Activated T-cell treated with anti-CD3 and anti-CD28 coated beads for 4 hours (primary cell): ENCODE results near the gene SLC37A1.

Source experiments
- DNase-seq: peaks from one replicate; pipeline ENCODE4 v3.0.0-alpha.2; 2020

The SLC37A1 gene

GRCh38 chr21:42565206-42565810 is 51.7 kb downstream of the SLC37A1 start:
- no peak for DNase-seq

DNA sequence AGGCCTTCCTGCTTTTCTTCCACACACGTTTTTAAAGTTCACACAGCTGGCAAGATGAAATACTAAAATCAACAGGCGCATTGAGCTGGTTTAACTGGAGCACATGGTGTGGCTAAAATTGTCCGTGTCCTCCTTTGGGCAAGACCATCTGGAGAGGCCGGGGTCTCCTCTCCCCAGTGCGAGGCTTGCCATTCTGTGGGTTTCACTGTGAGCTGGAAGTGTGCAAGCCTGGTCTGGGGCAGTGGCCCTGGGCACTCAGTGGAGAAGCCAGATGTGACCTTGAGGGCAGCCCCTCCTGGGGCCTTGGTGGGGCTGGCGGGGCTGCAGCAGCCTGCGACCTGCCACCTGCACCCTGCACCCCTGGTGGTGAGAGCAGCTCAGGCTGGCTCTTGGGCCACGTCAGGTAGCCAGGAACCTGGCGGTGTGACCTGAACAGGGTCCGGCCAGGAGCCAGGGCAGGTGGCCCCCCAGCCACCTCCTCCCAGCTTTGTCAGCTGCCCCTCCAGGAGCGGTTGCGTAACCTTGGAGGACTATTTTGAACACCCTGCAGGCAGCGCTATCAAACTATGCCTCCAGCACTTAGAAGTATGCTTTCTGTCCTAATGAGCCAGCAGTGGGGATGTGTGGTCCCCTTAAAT is 52.4 kb downstream of the SLC37A1 start:
- no peak for DNase-seq

DNA sequence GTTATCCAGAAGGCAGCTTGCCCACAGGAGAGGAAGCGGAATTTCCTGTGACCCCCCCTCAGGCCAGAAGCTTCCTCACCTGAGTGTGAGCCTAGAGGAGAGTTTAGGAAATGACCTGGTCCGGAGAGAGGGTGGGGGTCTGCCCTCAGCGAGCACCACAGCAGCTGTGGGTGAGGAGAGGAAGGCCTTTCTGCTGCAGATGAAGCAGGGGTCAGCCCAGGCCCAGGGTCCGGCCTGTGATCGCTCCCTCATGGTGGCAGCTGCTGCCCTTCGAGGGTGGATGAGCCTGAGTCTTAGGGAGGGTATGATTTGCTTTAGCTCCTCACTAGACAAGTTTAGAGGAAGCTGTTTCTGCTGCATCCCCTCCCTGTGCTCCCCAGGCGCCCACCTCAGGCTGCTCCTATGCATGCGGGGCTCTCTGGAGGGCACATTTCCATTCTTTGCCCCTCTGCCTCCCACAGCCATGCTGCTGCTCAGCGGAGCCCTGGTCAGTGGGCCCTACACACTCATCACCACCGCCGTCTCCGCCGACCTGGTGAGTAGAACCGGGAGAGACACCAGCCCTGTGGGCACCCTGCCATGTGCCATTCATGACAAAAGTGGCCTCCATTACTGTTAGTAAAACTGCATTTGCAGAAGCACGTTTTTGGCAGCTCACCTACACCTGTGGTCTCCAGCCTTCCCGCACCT is 53.0 kb downstream of the SLC37A1 start:
- no peak for DNase-seq

GRCh38 chr21:42567214-42567555 is 53.5 kb downstream of the SLC37A1 start:
- no peak for DNase-seq

GRCh38 chr21:42567861-42568260 is 54.2 kb downstream of the SLC37A1 start:
- DNase-seq, result no peak

DNA sequence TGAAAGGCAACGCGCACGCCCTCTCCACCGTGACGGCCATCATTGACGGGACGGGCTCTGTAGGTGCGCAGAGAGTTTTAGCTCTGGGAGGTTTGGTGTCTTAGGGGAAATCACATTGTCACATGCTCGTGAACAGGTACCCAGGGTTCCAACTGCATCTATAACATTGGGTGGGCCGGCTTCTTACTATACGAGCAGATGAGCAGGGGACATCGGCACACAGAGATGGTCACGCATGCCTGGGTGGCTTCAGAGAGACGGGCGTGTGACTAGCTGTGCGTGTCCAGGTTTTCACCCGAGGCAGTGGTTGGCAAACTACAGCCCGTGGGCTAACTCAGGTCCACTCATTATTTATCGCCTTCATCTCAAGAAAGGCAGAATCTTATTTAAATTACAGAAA is 54.7 kb downstream of the SLC37A1 start:
- no peak for DNase-seq

DNA sequence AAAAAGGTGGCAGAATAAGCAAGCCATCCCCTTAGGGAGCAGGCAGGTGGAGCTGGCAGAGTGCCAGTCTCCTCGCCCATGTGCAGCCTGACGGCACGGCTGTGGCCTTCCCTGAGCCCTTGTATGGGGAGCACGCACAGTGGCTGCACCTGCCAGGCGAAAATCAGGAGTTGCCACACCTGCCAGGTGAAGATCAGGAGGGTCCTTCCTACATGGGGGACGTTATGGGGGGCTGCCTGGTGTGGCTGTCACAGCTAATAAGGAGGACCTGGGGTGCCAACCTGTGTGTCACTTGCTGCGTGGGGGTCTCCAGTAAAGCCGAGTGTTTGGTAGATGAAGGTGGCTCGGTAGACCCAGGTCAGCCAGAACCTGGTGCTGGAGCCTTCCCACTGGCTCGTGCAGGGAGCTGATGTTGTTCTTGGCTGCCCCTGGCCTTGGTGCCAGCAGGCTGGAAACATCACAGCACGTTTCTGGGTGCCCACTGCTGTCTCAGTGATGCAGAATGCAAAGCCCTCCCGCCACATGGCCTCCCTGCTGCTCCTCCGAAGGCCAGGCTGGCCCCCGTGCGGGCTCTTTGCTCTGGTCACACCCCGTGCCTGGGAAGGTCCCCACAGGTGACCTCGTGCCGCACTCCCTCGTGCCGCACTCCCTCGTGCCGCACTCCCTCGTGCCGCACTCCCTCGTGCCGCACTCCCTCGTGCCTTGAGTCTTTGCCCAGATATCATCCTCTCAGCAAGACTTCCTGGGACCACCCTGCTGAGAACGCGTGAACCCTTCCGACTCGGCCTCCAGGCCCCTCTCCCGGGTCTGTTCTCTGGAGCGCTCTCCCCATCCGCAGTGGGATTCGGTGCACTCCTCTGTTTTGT is 55.4 kb downstream of the SLC37A1 start:
- no peak for DNase-seq

- no peak for DNase-seq
Observed at GRCh38 chr21:42569732-42570301, 56.2 kb downstream of the SLC37A1 start.

GRCh38 chr21:42570362-42570761 is 56.7 kb downstream of the SLC37A1 start:
- no peak for DNase-seq

GRCh38 chr21:42570841-42571387 is 57.3 kb downstream of the SLC37A1 start:
- no peak for DNase-seq

DNA sequence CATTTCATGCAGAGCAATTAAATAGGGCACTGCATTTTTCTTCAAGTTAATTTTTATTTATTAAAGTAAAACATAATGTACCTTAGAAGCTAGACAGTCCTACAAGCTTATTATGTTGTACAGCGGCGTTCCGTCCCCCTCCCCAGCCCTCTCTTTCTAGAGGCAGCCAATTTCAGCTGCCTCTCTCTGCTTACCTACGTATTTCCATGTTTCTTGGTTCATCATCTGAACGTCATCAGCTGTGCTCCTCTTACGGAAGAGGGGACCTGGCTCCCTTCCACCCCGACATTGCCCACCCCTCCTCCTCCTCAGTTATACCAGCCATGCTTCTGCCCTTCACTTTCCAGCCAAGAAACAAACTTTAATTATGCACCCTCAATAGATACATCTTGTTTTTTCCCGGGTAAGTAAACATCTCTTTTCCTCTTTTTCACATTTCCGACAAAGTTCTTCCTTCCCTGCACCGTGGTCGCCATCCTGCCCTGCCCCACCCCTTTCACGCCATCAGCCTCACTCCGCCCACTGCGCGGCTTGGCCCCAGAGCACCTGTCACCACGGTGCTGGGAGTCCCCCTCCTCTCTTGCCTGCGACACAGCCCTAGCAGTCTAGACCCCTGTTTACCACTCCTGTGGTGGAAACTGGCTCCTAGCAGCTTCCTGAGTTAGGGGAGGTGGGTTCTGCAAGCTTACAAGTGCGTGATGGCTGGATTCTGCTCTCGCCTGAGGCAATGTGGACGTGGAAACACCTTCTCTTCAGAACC is 57.9 kb downstream of the SLC37A1 start:
- DNase-seq, result no peak

GRCh38 chr21:42572906-42573495 is 59.3 kb downstream of the SLC37A1 start:
- DNase-seq, result no peak

DNA sequence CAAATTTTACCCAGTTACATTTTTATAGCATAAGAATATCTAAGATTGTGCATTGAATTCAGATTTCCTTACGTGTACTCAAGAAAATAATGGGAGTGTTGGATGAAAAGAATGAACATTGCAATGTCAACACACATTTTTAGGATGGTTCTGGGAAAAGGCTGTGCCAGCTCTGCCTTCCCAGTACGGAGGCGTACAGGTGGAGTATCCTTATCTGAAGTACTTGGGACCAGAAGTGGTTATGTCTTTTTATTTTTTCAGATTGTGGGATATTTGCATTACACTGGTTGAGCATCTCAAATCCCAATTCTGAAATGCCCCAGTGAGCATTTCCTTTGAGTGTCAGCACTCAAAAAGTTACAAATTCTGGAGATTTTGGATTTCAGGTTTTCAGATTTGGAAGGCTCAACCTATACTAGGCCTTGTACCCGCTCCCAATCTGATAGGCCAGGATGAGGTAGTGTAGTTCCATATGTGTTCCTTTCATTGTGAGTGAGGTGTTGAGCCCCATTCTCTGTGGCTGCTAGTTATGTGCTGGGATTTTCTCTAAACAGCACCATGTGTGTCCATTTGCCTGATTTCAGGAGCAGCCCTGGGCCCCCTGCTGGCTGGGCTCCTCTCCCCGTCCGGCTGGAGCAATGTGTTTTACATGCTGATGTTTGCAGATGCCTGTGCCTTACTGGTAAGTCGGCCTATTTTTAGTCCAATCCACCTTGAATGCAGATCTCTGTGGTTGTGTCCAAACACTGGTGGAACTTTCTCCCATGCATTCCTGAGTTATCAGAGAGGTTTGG is 60.8 kb downstream of the SLC37A1 start:
- no peak for DNase-seq

DNA sequence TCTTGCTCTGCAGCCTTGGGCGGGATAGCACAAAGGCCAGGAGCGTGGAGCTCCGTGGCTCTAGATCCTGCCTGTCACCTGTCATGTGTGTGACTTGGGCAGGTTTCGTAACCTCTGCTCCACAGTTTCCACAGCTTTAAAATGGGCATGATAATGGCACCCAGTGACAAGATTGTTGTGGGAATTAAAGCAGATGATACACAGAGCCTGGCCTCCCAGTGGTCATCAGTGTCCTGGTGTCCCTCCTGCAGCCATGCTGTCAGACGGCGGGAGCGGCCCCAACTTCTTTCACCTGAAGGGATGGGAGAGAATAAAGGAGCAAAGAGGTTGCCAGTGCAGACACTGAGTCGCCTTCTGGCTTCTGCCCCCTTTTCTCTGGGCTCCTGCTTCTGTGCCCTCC is 61.5 kb downstream of the SLC37A1 start:
- no peak for DNase-seq

GRCh38 chr21:42576639-42577038 is 63.0 kb downstream of the SLC37A1 start:
- DNase-seq, result no peak

DNA sequence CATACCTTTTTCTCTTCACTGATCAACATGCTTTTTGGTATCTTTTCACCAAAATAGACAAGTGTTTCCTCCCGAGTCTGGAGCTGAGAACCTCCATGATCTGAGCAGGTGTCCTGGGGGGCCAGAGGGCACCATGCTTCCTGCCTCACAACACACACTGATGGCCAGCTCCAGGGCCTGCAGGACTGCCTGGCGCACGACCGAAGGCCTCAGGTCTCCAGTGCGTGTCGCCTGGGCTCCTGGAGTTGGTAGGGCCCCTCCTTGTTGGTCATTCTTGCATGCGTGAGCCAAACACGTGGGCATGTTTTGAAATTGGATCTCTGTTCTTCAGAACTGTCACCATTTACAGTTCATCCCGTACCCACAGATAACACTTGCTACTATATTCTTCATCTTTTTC is 64.4 kb downstream of the SLC37A1 start:
- no peak for DNase-seq

DNA sequence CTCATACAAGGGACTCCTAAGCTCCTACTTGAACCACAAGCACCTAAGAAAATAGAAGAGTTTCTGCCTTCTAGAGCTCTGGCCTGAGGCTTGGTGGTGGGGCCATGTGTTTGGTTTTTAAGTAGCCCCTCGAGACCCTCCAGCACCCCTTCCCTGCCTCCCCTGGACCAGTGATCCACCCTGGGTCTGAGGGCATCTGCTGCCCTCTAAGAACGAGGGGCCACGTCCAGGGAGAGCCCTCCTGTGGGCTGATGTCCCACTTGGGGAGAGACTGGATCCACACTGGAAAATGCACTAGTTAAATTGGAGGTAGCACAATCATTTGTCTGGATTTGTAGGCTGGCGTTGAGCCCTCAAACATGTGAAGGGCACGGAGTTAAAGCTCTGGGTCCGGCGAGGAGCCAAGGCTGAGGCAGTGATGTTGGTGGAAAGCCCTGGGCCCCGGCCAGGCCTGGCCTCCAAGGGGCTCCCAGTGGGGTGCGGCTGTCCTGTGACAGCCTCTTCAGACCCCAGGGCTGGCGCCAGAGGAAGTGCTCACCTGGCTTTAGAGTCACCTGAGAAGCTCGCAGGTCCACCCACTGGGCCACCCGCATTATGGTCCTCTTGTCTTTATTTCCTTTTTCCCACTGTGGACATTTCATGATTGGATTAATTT is 65.2 kb downstream of the SLC37A1 start:
- no peak for DNase-seq

DNA sequence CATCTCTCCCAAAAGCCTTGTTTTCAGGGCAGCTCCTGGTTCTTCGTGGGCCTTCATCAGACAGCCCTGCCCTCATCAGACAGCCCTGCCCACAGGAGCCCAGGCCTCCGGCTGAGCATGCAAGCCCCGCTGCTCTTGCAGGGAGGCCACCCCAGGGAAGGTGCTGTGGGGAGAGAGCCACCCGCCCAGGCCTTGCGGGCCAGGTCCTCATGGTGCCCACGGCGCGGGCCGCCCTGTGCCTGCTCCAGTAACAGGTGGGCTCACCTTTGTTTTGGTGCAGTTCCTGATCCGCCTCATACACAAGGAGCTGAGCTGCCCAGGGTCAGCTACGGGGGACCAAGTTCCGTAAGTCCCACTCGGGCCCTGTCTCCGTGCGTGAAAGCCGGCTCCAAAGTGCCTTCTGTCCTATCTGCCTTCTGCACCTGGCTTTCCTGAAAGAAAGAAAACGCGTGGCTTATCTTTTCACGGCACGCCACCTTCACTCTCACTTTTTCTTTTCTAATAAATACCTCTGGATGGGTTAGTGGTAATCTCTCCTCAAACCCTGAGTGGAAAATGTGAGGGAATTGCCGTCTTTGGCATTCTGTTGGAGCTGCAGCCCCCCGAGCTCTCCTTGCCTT is 65.9 kb downstream of the SLC37A1 start:
- no peak for DNase-seq

- no peak for DNase-seq
Observed at GRCh38 chr21:42580076-42580792, 66.6 kb downstream of the SLC37A1 start.
